ENCODE data around the gene SCAANT1. TPM values are rescaled to one million over a fixed set of nuclear protein-coding genes. Genes with fewer than 3 reads are reported as not detected.

Gene SCAANT1
- total RNA-seq, 3 donors from 2014 or later, result not detected

- Histone ChIP-seq H3K4me3 (no peak overlapping the region), H3K4me1 (ENCODE audit: low read depth) (peaks cover 25% of the 10 kb centered on the region), H3K36me3 (ENCODE audit: low read depth) (no peaks in the 10 kb centered on the region), H3K9me3 (no peaks in the 10 kb centered on the region)
- intact Hi-C loops (cut with DNase I, micrococcal nuclease), result no loop called here
- DNase-seq (no peak), ATAC-seq (no peak)
- TF ChIP-seq, protein P1, sequence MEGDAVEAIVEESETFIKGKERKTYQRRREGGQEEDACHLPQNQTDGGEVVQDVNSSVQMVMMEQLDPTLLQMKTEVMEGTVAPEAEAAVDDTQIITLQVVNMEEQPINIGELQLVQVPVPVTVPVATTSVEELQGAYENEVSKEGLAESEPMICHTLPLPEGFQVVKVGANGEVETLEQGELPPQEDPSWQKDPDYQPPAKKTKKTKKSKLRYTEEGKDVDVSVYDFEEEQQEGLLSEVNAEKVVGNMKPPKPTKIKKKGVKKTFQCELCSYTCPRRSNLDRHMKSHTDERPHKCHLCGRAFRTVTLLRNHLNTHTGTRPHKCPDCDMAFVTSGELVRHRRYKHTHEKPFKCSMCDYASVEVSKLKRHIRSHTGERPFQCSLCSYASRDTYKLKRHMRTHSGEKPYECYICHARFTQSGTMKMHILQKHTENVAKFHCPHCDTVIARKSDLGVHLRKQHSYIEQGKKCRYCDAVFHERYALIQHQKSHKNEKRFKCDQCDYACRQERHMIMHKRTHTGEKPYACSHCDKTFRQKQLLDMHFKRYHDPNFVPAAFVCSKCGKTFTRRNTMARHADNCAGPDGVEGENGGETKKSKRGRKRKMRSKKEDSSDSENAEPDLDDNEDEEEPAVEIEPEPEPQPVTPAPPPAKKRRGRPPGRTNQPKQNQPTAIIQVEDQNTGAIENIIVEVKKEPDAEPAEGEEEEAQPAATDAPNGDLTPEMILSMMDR (IDR thresholded peaks at IDR 0.05), result no peak
Measured at GRCh38 chr3:63940389-63940757, 28.2 kb upstream of the SCAANT1 start.

DNA sequence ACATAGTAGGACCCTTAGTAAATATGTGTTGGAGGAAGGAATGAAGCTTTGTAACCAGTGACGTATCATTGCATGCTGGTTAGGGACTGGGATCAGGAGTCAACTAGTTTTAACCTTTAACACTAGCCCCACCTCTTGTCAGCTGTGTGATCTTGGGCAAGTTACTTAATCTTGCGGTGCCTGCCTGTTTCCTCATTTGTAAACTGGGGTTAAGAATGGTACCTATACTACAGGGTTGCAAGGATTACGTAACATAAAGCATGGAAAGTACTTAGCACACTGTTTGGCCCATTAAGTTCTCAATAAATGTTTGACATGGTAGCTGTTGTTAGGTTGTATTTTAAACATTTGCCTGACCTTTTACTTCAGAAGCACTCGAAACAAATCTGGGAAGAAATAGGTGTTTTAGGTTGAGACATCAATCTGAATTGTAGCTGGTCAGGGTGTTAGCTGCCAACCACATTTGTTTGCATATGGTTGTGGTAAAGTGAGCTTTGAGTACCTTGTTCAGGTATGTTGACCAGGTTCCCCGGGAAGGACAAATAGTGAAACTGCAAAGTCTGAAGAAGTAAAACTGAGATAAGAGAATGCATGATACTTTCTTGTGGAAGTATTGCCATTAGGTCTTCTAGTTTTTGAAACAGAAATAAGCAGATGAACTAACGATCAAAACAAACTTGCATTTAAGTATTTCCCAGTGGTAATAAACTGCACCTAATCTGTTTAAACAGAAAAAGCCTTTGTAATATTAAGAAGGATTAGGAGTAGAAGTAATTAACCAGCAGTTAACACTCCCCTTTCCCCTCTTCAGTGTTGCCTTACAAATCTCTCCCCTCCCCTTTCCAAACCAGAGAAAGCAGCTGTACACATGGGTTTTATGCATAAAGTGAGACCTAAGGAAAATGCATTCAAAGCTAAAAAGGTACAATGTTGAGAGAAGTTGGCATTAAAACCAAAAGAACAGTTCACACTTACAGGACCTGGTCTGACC is 25.8 kb upstream of the SCAANT1 start:
- intact Hi-C loops (cut with DNase I, micrococcal nuclease), result no loop called here
- TF ChIP-seq, protein P1 (IDR thresholded peaks at IDR 0.05), result no peak
- Histone ChIP-seq H3K36me3 (ENCODE audit: low read depth) (no peaks in the 10 kb centered on the region), H3K9me3 (no peaks in the 10 kb centered on the region), H3K4me3 (no peak overlapping the region), H3K4me1 (ENCODE audit: low read depth) (peaks cover 22% of the 10 kb centered on the region)
- peak; percentile 87 for ATAC-seq
- no peak for DNase-seq

DNA sequence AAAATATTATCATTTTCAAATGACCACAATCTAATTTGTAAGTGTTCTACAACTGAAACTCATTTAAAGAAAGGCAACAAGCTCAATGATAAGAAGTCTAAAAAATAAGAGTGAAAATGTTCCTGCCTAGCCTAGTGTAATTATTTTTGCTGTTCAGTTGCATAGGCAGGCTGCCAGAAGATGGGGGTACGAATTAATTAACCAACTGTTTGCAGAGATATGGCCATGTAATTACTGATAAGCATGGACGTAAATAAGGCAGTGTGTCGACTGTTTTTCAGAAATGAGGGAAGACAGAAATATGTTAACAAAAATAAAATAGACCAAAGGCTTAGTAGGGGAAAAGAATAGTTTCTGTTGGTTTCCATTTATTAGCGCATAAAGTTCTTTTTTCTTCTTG is 24.7 kb upstream of the SCAANT1 start:
- DNase-seq (no peak), ATAC-seq (no peak)
- intact Hi-C loops (cut with DNase I, micrococcal nuclease), result no loop called here
- Histone ChIP-seq H3K4me1 (ENCODE audit: low read depth) (peaks cover 22% of the 10 kb centered on the region), H3K9me3 (no peaks in the 10 kb centered on the region), H3K36me3 (ENCODE audit: low read depth) (no peaks in the 10 kb centered on the region), H3K4me3 (no peak overlapping the region)
- TF ChIP-seq, protein P1 (IDR thresholded peaks at IDR 0.05), result no peak

DNA sequence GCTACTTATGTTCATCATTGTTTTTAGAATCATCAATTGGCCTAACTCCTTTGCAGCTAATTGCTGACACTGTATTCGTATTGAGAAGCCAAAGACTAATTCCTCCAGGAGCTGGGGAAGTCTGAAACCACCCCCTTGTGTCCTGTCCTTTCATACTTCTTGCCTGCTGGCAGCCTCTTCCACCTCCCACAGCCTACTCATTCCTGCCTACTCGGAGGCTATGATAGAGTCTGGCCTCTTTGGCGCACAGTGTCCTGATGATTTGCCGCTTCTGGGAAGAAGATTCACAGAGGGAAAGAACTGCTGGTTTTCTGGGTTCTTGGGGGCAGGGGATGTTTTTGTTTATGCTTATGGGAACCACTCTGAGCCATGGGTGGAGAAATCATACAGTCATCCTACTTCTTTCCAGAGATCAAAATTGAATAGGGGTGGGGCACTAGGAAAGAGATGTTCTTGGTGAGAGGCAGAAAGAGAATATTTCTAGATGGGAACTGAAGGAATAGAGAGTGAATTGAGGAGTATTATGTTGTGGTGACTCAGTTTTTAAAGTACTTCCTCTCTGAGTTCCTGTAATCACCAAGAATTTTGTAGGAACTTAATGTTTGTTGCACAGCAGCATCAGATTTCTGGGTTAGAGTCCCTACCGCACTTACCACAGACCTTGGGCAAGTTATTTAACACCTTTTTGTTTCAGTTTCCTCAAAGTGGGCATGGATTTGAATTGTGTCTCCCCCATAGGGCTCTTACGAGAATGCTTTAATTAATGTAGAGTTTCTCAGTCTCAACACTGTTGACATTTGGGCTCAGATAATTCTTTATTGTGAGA is 22.1 kb upstream of the SCAANT1 start:
- H3K4me3 ChIP-seq, result no peak overlapping the region
- H3K36me3 ChIP-seq (ENCODE audit: low read depth), result no peaks in the 10 kb centered on the region
- DNase-seq (no peak), ATAC-seq (peak; percentile 8)
- H3K4me1 ChIP-seq (ENCODE audit: low read depth), result peaks cover 22% of the 10 kb centered on the region
- TF ChIP-seq, protein P1 (IDR thresholded peaks at IDR 0.05), result no peak
- H3K9me3 ChIP-seq, result no peaks in the 10 kb centered on the region
- intact Hi-C loops (cut with DNase I, micrococcal nuclease), result no loop called here

DNA sequence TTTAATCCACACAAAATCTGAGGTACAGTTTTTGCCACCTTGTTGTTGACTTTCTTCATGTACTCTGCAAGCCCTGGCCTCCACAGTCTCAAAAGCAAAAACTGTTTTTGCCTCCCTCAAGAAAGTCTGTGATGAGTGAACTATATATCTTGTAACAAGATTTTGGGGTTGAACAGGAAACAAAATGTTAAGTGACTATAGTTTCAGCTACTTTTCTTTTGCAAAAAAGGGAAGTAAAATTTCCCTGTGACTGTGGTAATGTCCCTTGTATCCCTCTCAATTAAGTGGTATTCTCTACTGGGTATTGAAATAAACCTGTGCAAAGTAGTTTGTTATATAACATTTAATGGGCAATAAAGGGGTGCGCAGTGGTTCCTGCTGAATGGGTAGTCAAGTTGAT is 21.3 kb upstream of the SCAANT1 start:
- Histone ChIP-seq H3K4me1 (ENCODE audit: low read depth) (peaks cover 21% of the 10 kb centered on the region), H3K9me3 (no peaks in the 10 kb centered on the region), H3K36me3 (ENCODE audit: low read depth) (no peaks in the 10 kb centered on the region), H3K4me3 (no peak overlapping the region)
- ATAC-seq, result no peak
- DNase-seq, result no peak
- intact Hi-C loops (cut with DNase I, micrococcal nuclease), result no loop called here
- TF ChIP-seq, protein P1 (IDR thresholded peaks at IDR 0.05), result no peak
